ENCODE measurements around the gene F2RL2.

The F2RL2 gene, protein sequence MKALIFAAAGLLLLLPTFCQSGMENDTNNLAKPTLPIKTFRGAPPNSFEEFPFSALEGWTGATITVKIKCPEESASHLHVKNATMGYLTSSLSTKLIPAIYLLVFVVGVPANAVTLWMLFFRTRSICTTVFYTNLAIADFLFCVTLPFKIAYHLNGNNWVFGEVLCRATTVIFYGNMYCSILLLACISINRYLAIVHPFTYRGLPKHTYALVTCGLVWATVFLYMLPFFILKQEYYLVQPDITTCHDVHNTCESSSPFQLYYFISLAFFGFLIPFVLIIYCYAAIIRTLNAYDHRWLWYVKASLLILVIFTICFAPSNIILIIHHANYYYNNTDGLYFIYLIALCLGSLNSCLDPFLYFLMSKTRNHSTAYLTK

DNA sequence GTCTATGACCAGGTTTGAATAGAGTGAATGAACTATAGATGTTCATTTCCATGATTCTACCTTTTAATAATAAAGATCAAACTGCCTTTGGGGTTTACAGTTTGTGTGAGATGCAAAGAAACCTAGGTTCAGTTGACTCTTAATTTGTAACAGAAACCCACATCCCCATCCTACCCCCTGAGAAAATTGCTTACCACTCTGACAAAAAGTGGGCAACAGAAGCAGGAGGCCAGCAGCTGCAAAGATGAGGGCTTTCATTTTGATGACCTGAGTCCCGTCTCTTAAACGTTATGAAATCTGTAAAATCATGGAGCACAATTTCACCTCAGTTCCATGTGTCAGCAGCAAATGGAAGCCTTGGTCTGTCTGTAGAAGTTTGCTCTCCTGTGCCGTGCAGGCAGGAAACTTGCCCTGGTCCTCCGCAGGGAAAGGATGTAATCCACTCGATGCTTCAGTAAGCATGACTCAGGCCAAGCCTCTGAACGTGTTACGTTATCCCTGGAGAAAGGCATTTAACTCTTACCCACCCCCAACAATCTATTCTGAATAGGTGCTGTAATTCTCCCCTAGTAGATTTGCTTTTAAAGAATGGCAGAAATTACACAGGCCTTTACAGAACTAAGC, at the start of gene F2RL2:
TSS of gene F2RL2 (minus strand) at position 431 of the 624 bp plus-strand sequence. CDS start at position 258, 173 bp downstream.
- DNase-seq (ENCODE audit: low read depth), result peak; percentile 80

DNA sequence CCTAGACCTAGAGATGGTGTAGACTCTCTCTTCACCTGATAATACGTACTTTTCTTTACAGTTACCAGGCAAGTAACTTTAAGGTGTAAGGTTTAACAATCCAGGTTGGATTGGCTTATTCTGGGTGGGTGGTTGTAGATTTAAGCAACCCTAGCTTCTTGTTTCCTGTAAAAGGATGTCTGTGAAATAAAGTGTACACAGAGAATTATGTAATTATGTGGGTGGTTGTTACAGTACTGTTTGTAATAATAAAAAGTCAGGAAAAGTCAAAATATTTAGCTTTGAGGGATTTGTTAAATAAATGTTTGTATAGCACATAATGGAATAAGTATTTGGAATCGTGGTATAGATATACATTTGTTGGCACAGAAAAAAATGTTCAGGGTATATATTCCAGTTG, 49.0 kb upstream of the F2RL2 start:
- DNase-seq (ENCODE audit: low read depth), result no peak

DNA sequence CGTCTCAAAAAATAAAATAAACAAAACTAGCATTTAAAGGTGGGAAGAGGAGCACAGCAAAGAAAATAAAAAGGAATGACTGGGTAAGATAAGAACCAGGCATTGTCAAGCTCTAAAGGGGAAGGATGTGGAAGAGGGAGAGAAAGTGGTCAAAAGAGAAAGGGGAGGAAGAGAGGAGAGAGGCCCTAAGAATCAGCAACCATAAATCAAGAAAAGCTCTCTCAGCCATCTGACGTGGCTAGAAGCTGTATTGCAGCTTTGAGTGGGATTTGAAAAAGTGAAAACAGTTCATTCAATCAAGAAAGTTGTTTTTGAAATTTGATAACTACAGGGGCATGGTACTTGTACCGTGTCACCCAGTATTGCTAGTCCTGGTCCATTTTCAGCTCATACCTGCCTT, 47.3 kb upstream of the F2RL2 start:
- no peak for DNase-seq (ENCODE audit: low read depth)

DNA sequence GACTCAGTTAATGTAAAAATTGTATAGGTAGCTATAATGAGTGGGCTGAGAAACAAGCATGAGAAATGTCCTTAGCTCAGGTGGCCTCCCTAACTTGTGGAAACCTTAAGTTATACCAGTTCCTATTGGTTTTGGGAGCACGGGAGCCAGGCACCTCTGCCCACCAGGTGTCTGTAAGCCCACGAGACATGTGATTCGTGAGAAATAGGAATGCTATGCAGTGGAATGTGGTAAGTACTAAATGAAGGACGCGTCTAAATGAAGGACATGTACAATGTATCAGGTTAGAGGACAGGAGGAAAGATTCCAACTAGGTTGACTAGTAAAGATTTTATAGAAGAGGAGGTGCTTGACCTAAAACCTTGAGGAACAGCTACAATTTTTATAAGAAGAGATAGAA, 46.0 kb upstream of the F2RL2 start:
- no peak for DNase-seq (ENCODE audit: low read depth)

DNA sequence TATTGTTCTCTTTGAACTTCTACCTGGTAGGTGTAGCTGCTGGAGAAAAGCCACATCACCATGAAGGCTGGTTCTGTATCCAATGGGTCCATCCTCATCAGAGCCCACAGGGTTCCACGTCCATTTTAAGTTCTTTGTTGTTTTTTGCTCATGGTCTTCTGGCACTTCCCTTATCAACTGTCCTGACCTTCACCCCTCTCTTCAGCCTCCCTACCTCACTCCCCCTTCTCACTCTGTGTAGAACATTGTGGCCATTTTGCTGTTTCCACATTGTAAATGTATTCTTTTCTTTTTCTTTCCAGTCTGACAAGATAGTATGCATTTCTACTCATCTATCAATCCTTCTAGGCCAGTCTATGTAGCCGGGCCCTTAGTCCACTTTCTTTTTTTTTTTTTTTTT, 44.3 kb upstream of the F2RL2 start:
- no peak for DNase-seq (ENCODE audit: low read depth)

DNA sequence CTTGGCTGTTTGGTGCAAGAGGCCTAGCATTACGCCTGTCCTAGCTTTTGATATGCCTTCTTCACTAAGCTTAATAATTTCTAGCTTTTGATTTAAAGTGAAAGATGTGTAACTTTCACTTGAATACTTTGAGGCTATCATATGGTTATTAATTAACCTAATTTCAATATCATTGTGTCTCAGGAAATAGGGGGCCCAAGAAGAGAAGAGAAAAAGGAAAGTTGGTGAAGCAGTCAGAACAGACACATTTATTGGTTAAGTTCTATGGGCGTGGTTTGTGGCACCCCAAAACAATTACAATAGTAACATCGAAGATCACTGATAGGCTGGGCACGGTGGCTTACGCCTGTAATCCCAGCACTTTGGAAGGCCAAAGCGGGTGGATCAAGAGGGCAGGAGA, 40.9 kb upstream of the F2RL2 start:
- no peak for DNase-seq (ENCODE audit: low read depth)

DNA sequence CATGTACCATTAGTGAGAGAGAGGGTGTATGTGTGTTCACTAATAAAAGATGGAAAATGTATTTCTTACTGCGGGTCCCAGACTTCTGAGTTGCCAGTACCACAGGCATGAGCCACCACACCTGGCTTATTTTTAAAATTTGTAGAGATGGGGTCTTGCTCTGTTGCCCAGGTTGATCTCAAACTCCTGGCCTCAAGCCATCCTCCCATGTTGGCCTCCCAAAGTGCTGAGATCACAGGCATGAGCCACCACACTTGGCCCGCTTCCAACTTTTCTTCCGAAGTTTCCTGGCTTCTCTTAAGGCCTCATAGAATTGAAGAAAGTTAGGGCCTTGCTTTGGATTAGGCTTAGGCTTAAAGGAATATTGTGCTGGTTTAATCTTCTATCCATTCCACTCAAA, 40.4 kb upstream of the F2RL2 start:
- no peak for DNase-seq (ENCODE audit: low read depth)

DNA sequence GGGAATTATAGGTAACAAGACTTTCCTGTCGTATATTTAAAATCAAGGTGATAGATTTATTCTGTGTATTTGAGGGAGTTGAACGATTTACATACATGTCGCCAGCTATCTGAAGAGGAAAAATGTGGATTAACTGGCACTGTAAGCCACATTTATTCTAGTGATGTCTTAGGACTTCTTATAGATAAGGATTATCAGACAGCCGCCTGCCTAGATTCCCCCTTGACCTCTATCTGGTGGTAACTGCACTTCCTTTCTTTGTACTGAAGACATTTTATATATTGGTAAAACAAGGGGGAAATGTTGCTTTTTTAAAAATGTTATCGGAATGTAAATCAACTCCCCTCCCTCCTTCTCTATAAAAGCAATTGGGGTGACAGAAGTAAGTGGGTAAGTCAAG, 39.3 kb upstream of the F2RL2 start:
- DNase-seq (ENCODE audit: low read depth), result no peak

DNA sequence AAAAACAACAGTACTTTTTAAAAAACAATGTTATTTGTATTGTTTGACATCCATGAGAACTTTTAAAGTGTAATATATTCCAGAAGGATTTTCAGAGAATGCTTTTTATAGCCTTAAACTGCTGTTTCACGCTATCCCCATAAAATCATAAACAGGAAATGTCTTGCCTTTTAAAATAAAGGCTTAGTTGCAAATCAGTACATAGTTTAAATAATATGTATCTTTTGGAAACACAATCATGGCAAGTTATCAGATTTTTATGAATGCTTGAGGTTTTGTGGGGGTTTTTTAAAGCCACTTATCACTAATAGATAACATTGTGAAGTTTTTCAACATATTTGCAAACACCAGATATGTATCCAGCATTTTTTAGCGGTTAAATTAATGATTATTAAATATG, 37.2 kb upstream of the F2RL2 start:
- no peak for DNase-seq (ENCODE audit: low read depth)

DNA sequence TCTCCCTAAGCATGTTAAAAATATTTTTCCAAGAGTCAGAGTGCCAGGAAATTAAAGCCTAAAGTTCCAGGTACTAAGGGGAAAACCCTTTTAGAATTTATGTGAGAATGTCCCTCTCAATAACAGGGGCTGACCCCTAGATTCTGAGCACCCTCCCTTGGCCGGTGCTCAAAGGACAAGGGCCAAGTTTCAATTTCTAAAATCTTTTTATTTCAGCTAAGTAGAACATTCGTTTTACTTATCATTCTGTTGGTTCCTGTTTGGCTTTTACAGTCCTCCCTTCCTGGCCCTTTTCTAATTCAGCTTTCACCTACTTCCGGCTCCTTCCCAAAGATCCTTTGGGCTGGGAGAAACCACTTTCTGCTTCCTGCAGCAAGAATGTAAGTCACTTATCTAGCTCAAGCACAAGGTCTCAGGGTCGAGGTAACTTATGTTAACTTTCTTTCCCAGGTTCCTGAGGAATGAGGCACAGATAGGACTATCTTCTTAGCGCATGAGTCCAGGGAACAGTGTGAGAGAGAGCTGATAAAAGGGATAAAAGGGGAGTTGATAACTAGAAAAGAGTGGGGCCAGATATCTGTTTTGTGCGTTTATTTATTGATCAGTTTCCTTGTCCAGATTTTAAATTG, 34.6 kb upstream of the F2RL2 start:
- no peak for DNase-seq (ENCODE audit: low read depth)

DNA sequence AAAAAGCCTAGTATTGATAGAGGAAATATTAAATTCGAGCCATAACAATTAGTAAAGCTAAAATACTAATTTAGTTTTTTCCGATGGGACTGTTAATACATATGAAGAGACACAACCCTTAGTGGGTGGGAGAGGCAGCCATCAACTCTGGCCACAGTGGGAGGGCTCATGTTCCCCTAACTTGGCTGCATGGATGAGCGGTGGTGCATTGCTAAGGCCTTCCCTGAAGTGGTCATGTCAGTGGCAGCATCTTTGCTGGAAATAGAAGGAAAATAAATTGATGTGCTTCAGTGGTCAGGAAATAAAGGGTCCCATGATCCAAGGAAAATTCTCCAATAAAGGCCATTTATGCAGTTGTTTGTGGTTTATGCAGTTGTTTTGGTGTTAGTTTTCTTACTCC, 33.9 kb upstream of the F2RL2 start:
- no peak for DNase-seq (ENCODE audit: low read depth)

DNA sequence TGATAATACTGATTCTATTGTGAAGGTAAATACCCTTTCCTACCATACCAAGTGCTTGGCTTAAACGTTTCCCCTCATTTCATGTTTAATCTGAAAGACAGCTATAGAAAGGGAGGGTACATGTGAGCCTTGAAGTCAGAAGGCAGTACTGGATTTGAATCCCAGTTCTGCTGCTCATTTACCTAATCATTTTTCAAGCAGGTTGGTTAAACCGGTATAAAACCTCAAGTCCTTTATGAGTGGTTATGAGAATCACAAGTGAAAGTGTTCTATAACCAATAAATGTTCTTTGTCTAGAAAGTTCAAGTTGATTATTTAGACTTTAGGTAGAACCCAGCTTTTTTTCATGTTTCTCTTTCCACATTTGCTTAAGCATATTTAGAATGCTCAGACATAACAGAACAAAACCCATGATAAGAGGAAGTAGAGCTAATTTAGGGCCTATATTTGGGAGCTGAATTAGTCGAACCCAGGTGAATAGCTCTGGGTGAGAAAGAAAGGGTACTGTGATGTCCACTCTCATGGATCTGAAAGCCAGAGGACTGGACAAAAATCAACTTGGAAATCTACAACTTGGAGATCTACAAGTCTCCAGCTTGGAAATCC, 29.7 kb upstream of the F2RL2 start:
- DNase-seq (ENCODE audit: low read depth), result no peak

DNA sequence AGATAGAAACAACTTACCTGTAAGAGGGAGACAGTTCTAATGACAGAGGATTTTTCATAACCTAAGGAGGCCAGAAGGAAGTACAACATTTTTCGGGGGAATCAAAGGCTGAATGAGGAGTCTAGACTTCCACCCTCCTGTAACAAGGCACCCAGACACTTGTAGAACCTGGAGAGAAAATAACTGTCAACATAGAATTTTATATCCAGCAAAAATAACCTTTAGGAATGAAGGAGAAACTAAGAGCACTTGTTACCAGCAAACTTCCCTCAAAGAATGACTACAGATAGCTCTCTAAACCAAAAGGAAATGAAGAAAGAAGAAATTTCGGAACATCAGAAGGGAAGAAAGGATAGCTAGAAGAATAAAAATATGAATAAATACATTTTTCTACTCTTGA, 25.9 kb upstream of the F2RL2 start:
- DNase-seq (ENCODE audit: low read depth), result no peak

DNA sequence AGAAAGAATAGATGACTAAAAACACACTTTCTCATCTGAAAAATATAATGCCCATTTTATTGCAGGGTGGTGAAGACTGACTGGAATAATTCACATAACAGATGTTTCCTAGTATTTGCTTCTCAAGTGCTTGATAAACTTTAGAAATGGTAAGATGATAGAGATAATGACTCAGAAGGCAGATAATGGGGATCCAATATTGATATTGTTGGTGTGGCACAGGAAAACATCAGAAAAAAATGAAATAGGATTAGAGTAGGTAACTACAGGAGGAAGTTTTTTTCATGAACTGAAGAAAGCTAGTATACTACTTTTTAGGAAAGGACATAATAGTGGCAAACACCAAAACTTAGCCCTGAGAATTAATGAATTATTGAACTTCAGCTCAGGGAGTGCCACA, 20.2 kb upstream of the F2RL2 start:
- no peak for DNase-seq (ENCODE audit: low read depth)

DNA sequence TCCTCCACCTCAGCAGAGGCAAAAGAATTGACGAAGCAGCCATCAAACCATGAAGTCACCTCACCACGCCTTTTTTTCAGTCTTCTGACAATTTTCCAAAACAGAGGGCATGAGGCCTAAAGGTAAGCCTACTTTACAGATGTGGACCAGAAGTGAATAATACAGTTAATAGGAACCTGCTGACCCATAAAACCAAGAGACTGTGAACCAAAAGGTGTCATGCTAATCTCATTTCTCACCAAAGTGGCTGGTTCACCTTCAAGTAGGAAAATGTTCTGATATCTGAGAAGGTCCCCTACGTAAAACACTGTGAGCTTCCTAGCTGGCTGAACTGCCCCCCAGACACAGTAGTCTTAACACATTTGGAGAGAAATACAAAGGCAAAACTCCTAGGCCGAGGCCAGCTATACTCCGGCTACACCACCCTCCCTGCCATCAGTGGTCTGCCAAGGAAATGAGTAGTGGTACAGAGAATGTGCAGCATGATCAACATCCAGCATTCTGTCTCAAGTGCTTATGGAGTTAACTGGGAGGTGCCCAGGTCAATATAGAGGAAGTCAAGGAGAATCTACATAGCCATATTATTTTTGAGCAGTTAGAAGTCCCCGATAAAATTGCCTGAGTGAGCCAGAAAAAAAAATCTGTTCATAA, 19.3 kb upstream of the F2RL2 start:
- no peak for DNase-seq (ENCODE audit: low read depth)

DNA sequence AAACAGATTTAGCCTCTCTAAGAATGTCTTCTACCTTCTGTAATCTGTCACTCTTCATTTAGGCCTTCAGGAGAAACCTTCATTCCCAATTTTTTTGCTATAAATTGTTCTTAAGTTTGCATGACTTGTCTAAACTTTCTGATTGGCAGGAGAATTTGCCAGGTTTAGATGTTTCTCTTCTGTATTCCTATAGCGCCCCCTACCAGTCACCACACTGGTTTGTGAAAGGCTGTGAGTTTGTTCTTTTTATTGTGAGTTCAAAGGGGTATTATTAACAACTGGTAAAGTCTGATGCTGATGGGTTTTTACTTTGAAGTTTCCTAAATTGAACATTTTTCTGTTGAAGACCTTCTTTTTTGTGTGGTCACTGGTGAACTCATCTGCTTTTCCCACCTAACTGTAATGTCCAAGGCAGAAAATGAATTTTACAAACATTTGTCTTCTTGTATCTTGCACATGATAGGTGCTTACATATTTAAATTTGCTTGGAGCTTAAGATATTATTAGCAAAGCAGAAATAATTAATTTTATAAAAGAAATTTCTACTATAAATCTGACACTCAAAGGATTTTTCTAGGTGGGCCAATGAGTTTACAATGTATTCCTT, 18.4 kb upstream of the F2RL2 start:
- no peak for DNase-seq (ENCODE audit: low read depth)

DNA sequence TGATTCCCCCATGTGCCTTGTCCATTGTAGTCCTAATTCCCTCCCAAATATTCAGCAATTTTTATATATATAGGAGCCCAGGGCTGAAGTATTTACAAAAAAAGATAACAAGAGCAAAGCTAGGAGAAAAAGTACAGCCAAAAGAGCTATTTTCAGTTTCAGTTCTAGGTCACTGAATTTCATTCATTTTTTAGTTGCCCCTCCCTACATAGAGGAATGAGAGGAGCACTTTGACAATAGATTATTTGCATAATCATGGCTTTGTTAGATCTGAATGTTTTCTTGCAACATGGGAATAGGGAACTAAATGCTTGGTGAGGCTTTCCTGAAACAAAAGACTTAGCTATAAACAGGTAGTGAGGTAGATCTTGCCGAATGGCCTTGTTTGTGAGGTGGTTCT, 15.3 kb upstream of the F2RL2 start:
- DNase-seq (ENCODE audit: low read depth), result no peak

DNA sequence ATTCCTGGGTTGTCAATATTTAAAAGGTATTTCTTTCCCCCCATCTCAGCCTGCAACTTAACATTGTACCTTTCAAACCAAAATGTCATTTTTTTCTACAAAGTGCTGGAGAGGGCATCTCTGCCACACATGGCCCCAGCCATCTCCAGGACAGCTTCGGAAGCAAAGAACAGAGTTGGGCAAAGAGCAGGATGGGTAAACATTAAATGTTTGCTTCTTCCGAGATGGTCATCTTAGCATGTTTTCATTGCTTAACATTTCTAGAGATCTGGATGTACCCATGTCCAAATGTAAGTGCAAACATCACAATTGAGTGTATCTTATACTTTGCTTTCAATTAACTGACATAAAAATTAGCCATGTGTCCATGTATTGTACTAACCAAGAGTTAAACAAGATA, 14.3 kb upstream of the F2RL2 start:
- no peak for DNase-seq (ENCODE audit: low read depth)

DNA sequence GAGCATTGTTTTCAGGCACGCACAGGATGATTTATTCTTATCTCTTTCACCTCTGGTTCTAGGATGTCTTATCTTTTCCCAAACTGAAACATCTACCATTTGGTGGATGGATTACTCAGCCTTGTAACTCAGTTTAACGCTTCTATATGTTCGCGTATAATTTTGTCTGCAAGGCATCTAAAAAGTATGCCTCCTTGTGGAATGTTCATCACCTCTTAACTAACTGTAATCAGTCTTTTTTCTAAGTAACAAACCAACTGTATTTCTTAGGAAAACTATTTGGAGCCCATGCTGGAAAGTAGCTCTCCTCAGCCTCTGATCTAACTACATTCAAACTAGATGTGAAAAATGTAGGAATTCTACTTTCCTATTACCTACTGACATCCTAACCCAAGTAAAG, 11.5 kb upstream of the F2RL2 start:
- DNase-seq (ENCODE audit: low read depth), result no peak

DNA sequence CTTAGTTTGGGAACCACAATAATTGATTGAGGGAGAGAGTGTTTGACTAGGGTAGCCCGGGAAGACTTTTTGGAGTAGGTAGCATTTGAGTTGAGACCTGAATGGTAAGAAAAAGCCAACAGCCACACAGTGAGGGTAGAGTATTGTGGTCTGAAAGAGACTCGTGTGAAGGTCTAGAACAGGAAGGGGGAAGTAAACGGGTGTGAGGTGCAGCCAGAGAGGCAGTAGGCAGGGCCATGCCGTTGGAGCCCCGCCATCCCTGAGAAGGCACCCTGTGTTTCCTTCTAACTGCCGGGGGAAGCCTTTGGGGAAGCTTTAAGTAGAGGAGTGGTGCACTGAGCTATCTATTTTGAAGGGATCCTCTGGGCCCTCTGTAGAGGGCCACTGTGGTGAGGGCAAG, 3.5 kb upstream of the F2RL2 start:
- no peak for DNase-seq (ENCODE audit: low read depth)

DNA sequence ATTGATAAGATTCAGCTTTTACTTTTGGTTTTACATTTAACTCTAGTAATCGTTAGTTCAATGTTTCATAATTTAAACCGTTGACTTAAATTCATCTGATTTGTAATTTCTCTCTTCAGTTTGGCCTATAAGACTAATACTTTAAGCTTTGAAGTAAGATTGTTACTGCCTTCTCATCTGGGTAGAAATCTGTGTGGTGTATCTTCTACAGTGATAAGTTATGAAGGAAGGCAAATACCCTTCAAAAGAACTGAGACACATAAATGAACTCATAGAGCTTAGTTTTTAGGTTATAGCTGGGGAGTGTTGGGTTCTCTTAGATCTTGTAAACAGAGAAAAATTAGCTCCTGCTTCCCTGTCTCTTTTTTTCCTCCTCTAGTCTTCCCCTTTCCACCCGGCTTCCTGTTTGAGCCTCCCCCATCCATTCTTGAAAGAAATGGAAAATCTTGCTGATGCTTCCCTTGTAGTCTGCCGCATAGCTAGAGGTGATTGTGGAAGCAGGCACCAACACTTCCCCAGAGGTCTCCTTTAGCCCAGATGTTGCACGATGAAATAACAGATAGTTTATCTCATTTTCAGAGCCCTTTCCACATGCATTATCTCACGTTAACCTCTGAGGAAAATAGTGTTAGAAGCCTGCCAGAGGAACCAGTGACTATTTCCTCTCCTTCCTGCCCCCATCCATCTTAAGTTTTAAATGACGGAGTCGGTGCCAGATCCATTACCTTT, 2.0 kb upstream of the F2RL2 start:
- DNase-seq (ENCODE audit: low read depth), result no peak

Data from non-pigmented ciliary epithelial cell (primary cell).